Measurements from ENCODE around the gene TEX36. TPM values are rescaled to one million over a fixed set of nuclear protein-coding genes. Genes with fewer than 3 reads are reported as not detected.

TEX36 gene
- total and polyA plus RNA-seq, 2 donors (not counting 1 experiment from before 2014, with no cell fraction given), result not detected

DNA sequence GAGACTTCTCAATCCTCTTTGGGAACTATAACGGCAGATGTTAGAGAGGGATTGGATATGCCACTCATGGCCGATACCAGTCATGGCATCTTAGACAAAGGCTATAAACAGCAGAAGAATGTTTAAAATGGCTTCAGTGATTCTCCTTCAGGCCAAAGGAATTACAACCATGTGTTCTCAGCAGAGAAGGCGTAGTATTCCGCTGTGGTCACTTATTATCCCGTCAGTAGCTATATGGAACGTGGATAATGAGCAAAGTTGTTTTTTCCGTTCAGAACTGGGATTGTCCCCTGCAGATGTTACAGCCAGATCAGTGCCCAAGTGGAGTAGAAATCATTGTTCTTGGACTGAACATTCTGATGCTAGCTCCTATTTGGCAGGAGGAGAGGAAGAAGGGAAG lies 43.1 kb downstream of the TEX36 start:
- H3K27ac ChIP-seq (ENCODE audit: insufficient read depth, low read length), result no peak overlapping the region

GRCh38 chr10:125638555-125638954 lies 44.4 kb downstream of the TEX36 start:
- no peak for DNase-seq (ENCODE audit: low read depth in 2 of 2)
- Histone ChIP-seq H3K9ac (ENCODE audit: insufficient read depth, low read length) (no peak overlapping the region), H3K79me2 (ENCODE audit: control insufficient read depth, insufficient read depth, low read length) (no peaks in the 10 kb centered on the region), H3K4me3 (replicated peaks in 1 of 4; ENCODE audit: control extremely low read depth in 1 of 4, insufficient read depth in 1 of 4, low read depth in 3 of 4, low read length in 4 of 4) (no peak overlapping the region), H3K9me3 (ENCODE audit: control insufficient read depth, insufficient read depth, low read depth, low read length) (no peaks in the 10 kb centered on the region), H3K4me1 (ENCODE audit: control insufficient read depth, extremely low read depth, insufficient read depth, low read length) (no peaks in the 10 kb centered on the region), H3K27ac (ENCODE audit: insufficient read depth, low read length) (no peak overlapping the region), H2AFZ (ENCODE audit: low read length) (no peak overlapping the region), H3K27me3 (ENCODE audit: control insufficient read depth, insufficient read depth, low read length) (no peaks in the 10 kb centered on the region), H3K36me3 (ENCODE audit: control insufficient read depth, insufficient read depth, low read length) (no peaks in the 10 kb centered on the region), H4K20me1 (ENCODE audit: control insufficient read depth, extremely low read depth, insufficient read depth, low read length) (no peaks in the 10 kb centered on the region), H3K4me2 (ENCODE audit: extremely low read depth, insufficient read depth, low read length) (no peak overlapping the region)
- TF ChIP-seq CTCF (conservative IDR thresholded peaks at IDR 0.05 in 1 of 2, IDR thresholded peaks at IDR 0.05 in 1 of 2; ENCODE audit: low read depth in 1 of 2, low read length in 2 of 2) (no peak), EZH2 (IDR thresholded peaks at IDR 0.05; ENCODE audit: low read length, missing control alignments) (no peak)

More for the DNA sequence above, 43.1 kb downstream of the TEX36 start:
- Histone ChIP-seq H3K4me2 (ENCODE audit: extremely low read depth, insufficient read depth, low read length) (no peak overlapping the region), H3K4me3 (replicated peaks in 1 of 4; ENCODE audit: control extremely low read depth in 1 of 4, insufficient read depth in 1 of 4, low read depth in 3 of 4, low read length in 4 of 4) (no peak overlapping the region), H2AFZ (ENCODE audit: low read length) (no peak overlapping the region), H3K9me3 (ENCODE audit: control insufficient read depth, insufficient read depth, low read depth, low read length) (no peaks in the 10 kb centered on the region), H3K36me3 (ENCODE audit: control insufficient read depth, insufficient read depth, low read length) (no peaks in the 10 kb centered on the region), H3K27me3 (ENCODE audit: control insufficient read depth, insufficient read depth, low read length) (no peaks in the 10 kb centered on the region), H4K20me1 (ENCODE audit: control insufficient read depth, extremely low read depth, insufficient read depth, low read length) (no peaks in the 10 kb centered on the region), H3K9ac (ENCODE audit: insufficient read depth, low read length) (no peak overlapping the region), H3K4me1 (ENCODE audit: control insufficient read depth, extremely low read depth, insufficient read depth, low read length) (no peaks in the 10 kb centered on the region), H3K79me2 (ENCODE audit: control insufficient read depth, insufficient read depth, low read length) (no peaks in the 10 kb centered on the region)
- DNase-seq (ENCODE audit: low read depth in 2 of 2), result no peak
- TF ChIP-seq EZH2 (IDR thresholded peaks at IDR 0.05; ENCODE audit: low read length, missing control alignments) (no peak), CTCF (conservative IDR thresholded peaks at IDR 0.05 in 1 of 2, IDR thresholded peaks at IDR 0.05 in 1 of 2; ENCODE audit: low read depth in 1 of 2, low read length in 2 of 2) (no peak)

GRCh38 chr10:125637496-125637895 lies 45.5 kb downstream of the TEX36 start:
- DNase-seq (ENCODE audit: low read depth in 2 of 2), result no peak
- H3K36me3 ChIP-seq (ENCODE audit: control insufficient read depth, insufficient read depth, low read length), result no peaks in the 10 kb centered on the region
- H3K9ac ChIP-seq (ENCODE audit: insufficient read depth, low read length), result no peak overlapping the region
- no peaks in the 10 kb centered on the region for H3K9me3 ChIP-seq (ENCODE audit: control insufficient read depth, insufficient read depth, low read depth, low read length)
- no peak overlapping the region for H3K4me2 ChIP-seq (ENCODE audit: extremely low read depth, insufficient read depth, low read length)
- no peak overlapping the region for H3K4me3 ChIP-seq (replicated peaks in 1 of 4; ENCODE audit: control extremely low read depth in 1 of 4, insufficient read depth in 1 of 4, low read depth in 3 of 4, low read length in 4 of 4)
- H3K79me2 ChIP-seq (ENCODE audit: control insufficient read depth, insufficient read depth, low read length), result no peaks in the 10 kb centered on the region
- H4K20me1 ChIP-seq (ENCODE audit: control insufficient read depth, extremely low read depth, insufficient read depth, low read length), result no peaks in the 10 kb centered on the region
- H3K4me1 ChIP-seq (ENCODE audit: control insufficient read depth, extremely low read depth, insufficient read depth, low read length), result no peaks in the 10 kb centered on the region
- no peak overlapping the region for H2AFZ ChIP-seq (ENCODE audit: low read length)
- no peak overlapping the region for H3K27ac ChIP-seq (ENCODE audit: insufficient read depth, low read length)
- TF ChIP-seq CTCF (conservative IDR thresholded peaks at IDR 0.05 in 1 of 2, IDR thresholded peaks at IDR 0.05 in 1 of 2; ENCODE audit: low read depth in 1 of 2, low read length in 2 of 2) (no peak), EZH2 (IDR thresholded peaks at IDR 0.05; ENCODE audit: low read length, missing control alignments) (no peak)
- H3K27me3 ChIP-seq (ENCODE audit: control insufficient read depth, insufficient read depth, low read length), result no peaks in the 10 kb centered on the region
